CD4-positive, alpha-beta T cell treated with Interleukin-2 at 100 ng/mL for 4 hours (primary cell): ENCODE results near the gene NMNAT2.
"Not testable (repeated sequence)": the region's sequence is repeated elsewhere in the genome, so short reads cannot be mapped to it uniquely, and the experiment has no call there.

Experiments used
- DNase-seq: peaks from one replicate; pipeline ENCODE4 v3.0.0-alpha.2; 2020; ENCODE audit warnings: low spot score

Gene NMNAT2

GRCh38 chr1:183417772-183418491 lies at the start of gene NMNAT2:
TSS of gene NMNAT2 (minus strand) at chr1:183418380. CDS start at chr1:183418267, 113 bp downstream.
- no peak for DNase-seq

- no peak for DNase-seq
These were observed 49.5 kb upstream of the NMNAT2 start for GRCh38 chr1:183467687-183468086.

GRCh38 chr1:183466781-183467180 lies 48.6 kb upstream of the NMNAT2 start:
- DNase-seq: no peak

- no peak for DNase-seq
These were observed 45.4 kb upstream of the NMNAT2 start for GRCh38 chr1:183463566-183463965.

GRCh38 chr1:183461350-183461749 lies 43.2 kb upstream of the NMNAT2 start:
- DNase-seq: no peak

- no peak for DNase-seq
These were observed 42.4 kb upstream of the NMNAT2 start for GRCh38 chr1:183460596-183460995.

GRCh38 chr1:183457449-183457848 lies 39.3 kb upstream of the NMNAT2 start:
- no peak for DNase-seq

GRCh38 chr1:183456826-183457225 lies 38.6 kb upstream of the NMNAT2 start:
- DNase-seq: no peak

GRCh38 chr1:183454377-183454776 lies 36.2 kb upstream of the NMNAT2 start:
- no peak for DNase-seq

- DNase-seq: no peak
These were observed 31.9 kb upstream of the NMNAT2 start for GRCh38 chr1:183450093-183450492.

- no peak for DNase-seq
These were observed 31.1 kb upstream of the NMNAT2 start for GRCh38 chr1:183449223-183449770.

GRCh38 chr1:183444243-183444642 lies 26.1 kb upstream of the NMNAT2 start:
- DNase-seq: no peak

- no peak for DNase-seq
These were observed 25.3 kb upstream of the NMNAT2 start for GRCh38 chr1:183443466-183443865.

- no peak for DNase-seq
These were observed 24.8 kb upstream of the NMNAT2 start for GRCh38 chr1:183443011-183443410.

GRCh38 chr1:183438060-183438459 lies 19.9 kb upstream of the NMNAT2 start:
- no peak for DNase-seq

- no peak for DNase-seq
These were observed 17.3 kb upstream of the NMNAT2 start for GRCh38 chr1:183435497-183435896.

- no peak for DNase-seq
These were observed 15.5 kb upstream of the NMNAT2 start for GRCh38 chr1:183433703-183434102.

GRCh38 chr1:183432548-183432875 lies 14.3 kb upstream of the NMNAT2 start:
- no peak for DNase-seq

GRCh38 chr1:183431840-183432547 lies 13.8 kb upstream of the NMNAT2 start:
- DNase-seq: no peak

- DNase-seq: not testable (repeated sequence)
These were observed 9.4 kb upstream of the NMNAT2 start for GRCh38 chr1:183427591-183427990.

- DNase-seq: no peak
These were observed 6.5 kb upstream of the NMNAT2 start for GRCh38 chr1:183424691-183425090.

- DNase-seq: no peak
These were observed 5.4 kb upstream of the NMNAT2 start for GRCh38 chr1:183423541-183423940.

- no peak for DNase-seq
These were observed 1.2 kb upstream of the NMNAT2 start for GRCh38 chr1:183419399-183419798.
